GM23338 (cell line): ENCODE results near the gene MDGA2. TPM values are rescaled to one million over a fixed set of nuclear protein-coding genes. Genes with fewer than 3 reads are reported as not detected.

Source experiments
- ATAC-seq: fragments of 200-7000 bp; cut with Tn5 transposase; 3 replicates; pipeline ENCODE4 v1.9.1; 2020
- DNase-seq: peaks from one replicate; pipeline ENCODE4 v3.0.0-alpha.2; 2015; ENCODE audit warnings: low spot score
- H2AFZ ChIP-seq: fragments of 200-600 bp; sonication (generic); 2 replicates; pipeline ENCODE4 v1.8.0; 2016; ENCODE audit warnings: antibody characterized with exemption, mild to moderate bottlenecking, moderate library complexity
- H3F3A ChIP-seq: fragments of 200-600 bp; sonication (generic); replicated peaks from 2 replicates; pipeline ENCODE4 v1.8.0; 2017; ENCODE audit warnings: antibody characterized with exemption, mixed run types, low read depth
- H3K27ac ChIP-seq: fragments of 200-600 bp; sonication (generic); 2 replicates; pipeline ENCODE4 v1.6.1; 2016; ENCODE audit warnings: low read depth
- H3K27me3 ChIP-seq: fragments of 200-600 bp; sonication (generic); 2 replicates; pipeline ENCODE4 v1.8.0; 2016; ENCODE audit warnings: mild to moderate bottlenecking, mixed run types, moderate library complexity; ENCODE audit not compliant: insufficient read depth
- H3K36me3 ChIP-seq: fragments of 200-600 bp; sonication (generic); 2 replicates; pipeline ENCODE4 v1.8.0; 2016; ENCODE audit warnings: mild to moderate bottlenecking; ENCODE audit not compliant: insufficient read depth
- H3K4me1 ChIP-seq: fragments of 200-600 bp; sonication (generic); 2 replicates; pipeline ENCODE4 v1.8.0; 2016; ENCODE audit warnings: mild to moderate bottlenecking, moderate library complexity; ENCODE audit not compliant: insufficient read depth
- H3K4me2 ChIP-seq: fragments of 200-600 bp; sonication (generic); 2 replicates; pipeline ENCODE4 v1.7.1; 2017; ENCODE audit warnings: mixed run types
- H3K4me3 ChIP-seq: fragments of 200-600 bp; sonication (generic); 2 replicates; pipeline ENCODE4 v1.6.1; 2016; ENCODE audit warnings: mixed run types
- H3K79me2 ChIP-seq: fragments of 200-600 bp; sonication (generic); replicated peaks from 2 replicates; pipeline ENCODE4 v1.8.0; 2017; ENCODE audit warnings: mild to moderate bottlenecking; ENCODE audit not compliant: insufficient read depth
- H3K9me2 ChIP-seq: fragments of 200-600 bp; sonication (generic); 2 replicates; pipeline ENCODE4 v1.8.0; 2017; ENCODE audit not compliant: insufficient read depth
- H4K20me1 ChIP-seq: fragments of 200-600 bp; sonication (generic); replicated peaks from 2 replicates; pipeline ENCODE4 v1.8.0; 2017; ENCODE audit warnings: mild to moderate bottlenecking; ENCODE audit not compliant: insufficient read depth
- H3K27ac Mint-ChIP-seq: 2 replicates; pipeline ENCODE4 v1.8.0; 2020; ENCODE audit warnings: inconsistent platforms, mild to moderate bottlenecking, moderate library complexity, mixed read lengths
- H3K27me3 Mint-ChIP-seq: 3 replicates; pipeline ENCODE4 v1.8.0; 2022; ENCODE audit warnings: low read depth, mild to moderate bottlenecking, moderate library complexity, mixed read lengths, inconsistent platforms; ENCODE audit not compliant: insufficient read depth, poor library complexity
- H3K36me3 Mint-ChIP-seq: 3 replicates; pipeline ENCODE4 v1.8.0; 2021; ENCODE audit warnings: low read depth, mild to moderate bottlenecking, inconsistent platforms, moderate library complexity, mixed read lengths
- H3K4me1 Mint-ChIP-seq: 3 replicates; pipeline ENCODE4 v1.8.0; 2020; ENCODE audit warnings: mild to moderate bottlenecking, inconsistent platforms, mixed read lengths
- H3K4me3 Mint-ChIP-seq: 3 replicates; pipeline ENCODE4 v1.8.0; 2021; ENCODE audit warnings: moderate library complexity, mild to moderate bottlenecking, inconsistent platforms, mixed read lengths
- H3K9me3 Mint-ChIP-seq: 3 replicates; pipeline ENCODE4 v1.8.0; 2020; ENCODE audit warnings: moderate library complexity, mild to moderate bottlenecking, inconsistent platforms, mixed read lengths
- CREB1 ChIP-seq: fragments of 250-450 bp; sonication (Bioruptor Pico); IDR thresholded peaks from 2 replicates; pipeline ENCODE4 v1.5.0; 2020; ENCODE audit warnings: low read depth, mild to moderate bottlenecking, moderate library complexity
- ETS1 ChIP-seq: IDR thresholded peaks from 2 replicates; pipeline ENCODE4 v1.6.1; 2016; ENCODE audit warnings: antibody characterized with exemption
- EZH2 ChIP-seq: fragments of 200-600 bp; sonication (generic); IDR thresholded peaks from one replicate; pipeline ENCODE4 v1.8.0; 2017; ENCODE audit warnings: antibody characterized with exemption, mild to moderate bottlenecking, low read depth; ENCODE audit not compliant: unreplicated experiment
- EZH2phosphoT487 ChIP-seq: fragments of 200-600 bp; sonication (generic); IDR thresholded peaks from one replicate; pipeline ENCODE4 v1.8.1; 2018; ENCODE audit warnings: antibody characterized with exemption; ENCODE audit not compliant: unreplicated experiment
- JUNB ChIP-seq: IDR thresholded peaks from one replicate; pipeline ENCODE4 v1.6.1; 2016; ENCODE audit warnings: antibody characterized with exemption; ENCODE audit not compliant: unreplicated experiment
- NANOG ChIP-seq: IDR thresholded peaks from 2 replicates; pipeline ENCODE4 v1.6.1; 2016; ENCODE audit warnings: antibody characterized with exemption, borderline replicate concordance
- POLR2AphosphoS5 ChIP-seq: IDR thresholded peaks from 2 replicates; pipeline ENCODE4 v1.6.1; 2016; ENCODE audit warnings: antibody characterized with exemption, low read depth
- STAT1 ChIP-seq: IDR thresholded peaks from one replicate; pipeline ENCODE4 v1.6.1; 2016; ENCODE audit warnings: antibody characterized with exemption; ENCODE audit not compliant: unreplicated experiment
- ZNF114 ChIP-seq: fragments of 250-450 bp; sonication (Bioruptor Pico); IDR thresholded peaks from 2 replicates; pipeline ENCODE4 v1.5.0; 2020; ENCODE audit warnings: mild to moderate bottlenecking, moderate library complexity
- ZNF331 ChIP-seq: fragments of 250-450 bp; sonication (Bioruptor Pico); IDR thresholded peaks from 2 replicates; pipeline ENCODE4 v1.5.0; 2020; ENCODE audit warnings: low read depth, mild to moderate bottlenecking, moderate library complexity
- ZNF462 ChIP-seq: fragments of 250-450 bp; sonication (Bioruptor Pico); IDR thresholded peaks from 2 replicates; pipeline ENCODE4 v1.5.0; 2020; ENCODE audit warnings: mild to moderate bottlenecking, moderate library complexity
- polyA plus RNA-seq: library from polyadenylated mRNA; unstranded; fragments of >200 nt; fragmentation: Nextera tagmentation; extraction: Ambion mirVana; gene quantifications from 2 replicates; pipeline ENCODE4 v1.2.1, GENCODE V29; 2016
- total RNA-seq: library from RNA; depleted of rRNA; stranded (reverse); fragments of >200 nt; shearing (Covaris generic); gene quantifications from 2 replicates; pipeline ENCODE4 v1.2.3, GENCODE V29; 2014
- TF ChIP-seq, protein P1 (sequence below): IDR thresholded peaks from one replicate; pipeline ENCODE4 v1.6.1; 2018; ENCODE audit warnings: antibody characterized with exemption; ENCODE audit not compliant: unreplicated experiment
- TF ChIP-seq, protein P2 (sequence below), 2 experiments: fragments of 200-600 bp in 1 of 2; sonication (generic) in 1 of 2; conservative IDR thresholded peaks; 2 replicates each; pipeline versions ENCODE4 v1.5.1 to v1.6.1; 2016 to 2017; ENCODE audit warnings: antibody characterized with exemption in 2 of 2, low read depth in 2 of 2, mild to moderate bottlenecking in 2 of 2, moderate library complexity in 1 of 2

The MDGA2 gene
- total and polyA plus RNA-seq, 2 experiments from 2014 or later: 0.68 to 1.7 TPM

GRCh38 chr14:47590767-47591495, 84.5 kb downstream of the MDGA2 start:
- Mint-ChIP-seq H3K27ac (no peak overlapping the region), H3K4me3 (no peak overlapping the region), H3K27me3 (peaks cover 2% of the 10 kb centered on the region), H3K9me3 (no peaks in the 10 kb centered on the region), H3K4me1 (no peaks in the 10 kb centered on the region), H3K36me3 (no peaks in the 10 kb centered on the region)
- Histone ChIP-seq H4K20me1 (no peaks in the 10 kb centered on the region), H3K4me3 (no peak overlapping the region), H2AFZ (no peak overlapping the region), H3F3A (no peaks in the 10 kb centered on the region), H3K4me2 (no peak overlapping the region), H3K79me2 (no peaks in the 10 kb centered on the region), H3K4me1 (no peaks in the 10 kb centered on the region), H3K27me3 (no peaks in the 10 kb centered on the region), H3K27ac (no peak overlapping the region), H3K9me2 (no peaks in the 10 kb centered on the region), H3K36me3 (no peaks in the 10 kb centered on the region)
- no peak for ATAC-seq
- DNase-seq: no peak
- TF ChIP-seq JUNB: no peak
- no peak for TF ChIP-seq CREB1 (CRISPR knock-in tag)
- TF ChIP-seq ZNF462: no peak
- TF ChIP-seq ETS1: no peak
- TF ChIP-seq ZNF331 (CRISPR knock-in tag): no peak
- TF ChIP-seq ZNF114: no peak
- TF ChIP-seq, protein P1, sequence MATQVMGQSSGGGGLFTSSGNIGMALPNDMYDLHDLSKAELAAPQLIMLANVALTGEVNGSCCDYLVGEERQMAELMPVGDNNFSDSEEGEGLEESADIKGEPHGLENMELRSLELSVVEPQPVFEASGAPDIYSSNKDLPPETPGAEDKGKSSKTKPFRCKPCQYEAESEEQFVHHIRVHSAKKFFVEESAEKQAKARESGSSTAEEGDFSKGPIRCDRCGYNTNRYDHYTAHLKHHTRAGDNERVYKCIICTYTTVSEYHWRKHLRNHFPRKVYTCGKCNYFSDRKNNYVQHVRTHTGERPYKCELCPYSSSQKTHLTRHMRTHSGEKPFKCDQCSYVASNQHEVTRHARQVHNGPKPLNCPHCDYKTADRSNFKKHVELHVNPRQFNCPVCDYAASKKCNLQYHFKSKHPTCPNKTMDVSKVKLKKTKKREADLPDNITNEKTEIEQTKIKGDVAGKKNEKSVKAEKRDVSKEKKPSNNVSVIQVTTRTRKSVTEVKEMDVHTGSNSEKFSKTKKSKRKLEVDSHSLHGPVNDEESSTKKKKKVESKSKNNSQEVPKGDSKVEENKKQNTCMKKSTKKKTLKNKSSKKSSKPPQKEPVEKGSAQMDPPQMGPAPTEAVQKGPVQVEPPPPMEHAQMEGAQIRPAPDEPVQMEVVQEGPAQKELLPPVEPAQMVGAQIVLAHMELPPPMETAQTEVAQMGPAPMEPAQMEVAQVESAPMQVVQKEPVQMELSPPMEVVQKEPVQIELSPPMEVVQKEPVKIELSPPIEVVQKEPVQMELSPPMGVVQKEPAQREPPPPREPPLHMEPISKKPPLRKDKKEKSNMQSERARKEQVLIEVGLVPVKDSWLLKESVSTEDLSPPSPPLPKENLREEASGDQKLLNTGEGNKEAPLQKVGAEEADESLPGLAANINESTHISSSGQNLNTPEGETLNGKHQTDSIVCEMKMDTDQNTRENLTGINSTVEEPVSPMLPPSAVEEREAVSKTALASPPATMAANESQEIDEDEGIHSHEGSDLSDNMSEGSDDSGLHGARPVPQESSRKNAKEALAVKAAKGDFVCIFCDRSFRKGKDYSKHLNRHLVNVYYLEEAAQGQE: no peak
- no peak for TF ChIP-seq STAT1
- TF ChIP-seq, protein P2, sequence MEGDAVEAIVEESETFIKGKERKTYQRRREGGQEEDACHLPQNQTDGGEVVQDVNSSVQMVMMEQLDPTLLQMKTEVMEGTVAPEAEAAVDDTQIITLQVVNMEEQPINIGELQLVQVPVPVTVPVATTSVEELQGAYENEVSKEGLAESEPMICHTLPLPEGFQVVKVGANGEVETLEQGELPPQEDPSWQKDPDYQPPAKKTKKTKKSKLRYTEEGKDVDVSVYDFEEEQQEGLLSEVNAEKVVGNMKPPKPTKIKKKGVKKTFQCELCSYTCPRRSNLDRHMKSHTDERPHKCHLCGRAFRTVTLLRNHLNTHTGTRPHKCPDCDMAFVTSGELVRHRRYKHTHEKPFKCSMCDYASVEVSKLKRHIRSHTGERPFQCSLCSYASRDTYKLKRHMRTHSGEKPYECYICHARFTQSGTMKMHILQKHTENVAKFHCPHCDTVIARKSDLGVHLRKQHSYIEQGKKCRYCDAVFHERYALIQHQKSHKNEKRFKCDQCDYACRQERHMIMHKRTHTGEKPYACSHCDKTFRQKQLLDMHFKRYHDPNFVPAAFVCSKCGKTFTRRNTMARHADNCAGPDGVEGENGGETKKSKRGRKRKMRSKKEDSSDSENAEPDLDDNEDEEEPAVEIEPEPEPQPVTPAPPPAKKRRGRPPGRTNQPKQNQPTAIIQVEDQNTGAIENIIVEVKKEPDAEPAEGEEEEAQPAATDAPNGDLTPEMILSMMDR (conservative IDR thresholded peaks at IDR 0.05; ENCODE audit: low read depth in 2 of 2): no peak
- no peak for TF ChIP-seq POLR2AphosphoS5
- no peak for TF ChIP-seq EZH2
- no peak for TF ChIP-seq EZH2phosphoT487
- TF ChIP-seq NANOG: no peak
